CD4-positive, alpha-beta T cell treated with Interleukin-12 subunit alpha and Interleukin-12 subunit beta, for 1 hour (primary cell): ENCODE results near the gene SELENOI.

Source experiments
- DNase-seq: peaks from one replicate; pipeline ENCODE4 v3.0.0-alpha.2; 2020

The SELENOI gene

DNA sequence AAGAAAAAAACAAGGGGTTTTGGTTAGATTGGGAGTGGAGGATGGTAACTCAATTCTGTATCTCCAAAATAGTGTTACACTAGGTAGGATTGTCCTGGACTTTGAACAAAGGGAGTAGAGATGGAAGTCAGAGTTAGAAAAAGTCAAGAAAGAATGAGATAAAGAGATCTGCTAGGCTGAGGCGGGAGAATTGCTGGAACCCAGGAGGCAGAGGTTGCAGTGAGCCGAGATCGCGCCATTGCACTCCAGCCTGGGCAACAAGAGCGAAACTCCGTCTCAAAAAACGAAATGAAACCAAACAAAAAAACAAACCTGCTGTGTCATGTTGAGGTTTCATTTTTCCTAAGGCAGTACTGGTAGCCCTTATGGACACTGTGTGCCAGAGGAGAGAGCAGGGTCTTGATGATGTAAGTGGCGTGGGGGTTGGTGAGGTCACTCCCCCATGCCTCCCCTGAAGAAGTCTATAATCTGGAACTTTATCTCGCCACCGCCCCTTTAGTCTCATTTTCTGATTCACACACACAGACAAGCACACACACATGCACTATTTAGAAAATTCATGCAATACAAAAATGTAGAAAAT, 66.2 kb downstream of the SELENOI start:
- DNase-seq = no peak

DNA sequence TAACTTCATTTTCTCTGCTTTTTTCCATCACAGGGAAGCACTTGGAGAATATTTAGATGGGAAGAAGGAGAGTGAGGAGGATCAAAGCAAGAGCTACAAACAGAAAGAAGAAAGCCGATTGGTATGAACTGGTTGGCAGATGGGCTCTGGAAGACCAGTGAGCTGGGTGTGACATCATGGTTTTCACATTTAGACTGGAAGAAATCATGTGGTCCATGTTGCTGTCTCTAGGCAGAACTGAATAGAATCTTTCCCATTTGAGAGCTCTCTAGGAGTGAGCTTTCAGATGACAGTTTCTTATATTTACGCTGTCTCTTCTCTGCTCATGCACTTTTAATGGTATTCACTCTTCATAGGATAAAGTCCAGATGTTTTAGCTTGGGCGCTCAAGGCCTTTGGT, 68.4 kb downstream of the SELENOI start:
- DNase-seq = no peak

DNA sequence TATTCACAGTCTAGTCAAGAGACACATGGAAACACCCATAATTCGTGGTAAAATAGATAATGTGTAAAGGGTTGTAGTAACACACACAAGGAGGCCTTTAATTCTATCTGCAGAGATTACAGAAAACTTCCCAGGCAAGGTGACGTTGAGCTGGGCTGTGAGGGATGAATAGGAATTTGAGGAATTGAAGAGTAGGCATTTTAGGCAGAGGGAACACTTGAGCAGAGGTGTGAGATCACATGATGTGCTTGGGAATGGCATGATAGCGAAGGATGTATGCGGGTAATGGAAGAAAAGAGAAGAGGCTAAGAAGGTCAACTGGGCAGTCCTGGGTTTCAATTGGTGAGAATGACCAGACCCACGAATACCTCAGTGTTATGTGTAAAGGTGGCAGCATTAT, 76.0 kb downstream of the SELENOI start:
- DNase-seq = no peak

DNA sequence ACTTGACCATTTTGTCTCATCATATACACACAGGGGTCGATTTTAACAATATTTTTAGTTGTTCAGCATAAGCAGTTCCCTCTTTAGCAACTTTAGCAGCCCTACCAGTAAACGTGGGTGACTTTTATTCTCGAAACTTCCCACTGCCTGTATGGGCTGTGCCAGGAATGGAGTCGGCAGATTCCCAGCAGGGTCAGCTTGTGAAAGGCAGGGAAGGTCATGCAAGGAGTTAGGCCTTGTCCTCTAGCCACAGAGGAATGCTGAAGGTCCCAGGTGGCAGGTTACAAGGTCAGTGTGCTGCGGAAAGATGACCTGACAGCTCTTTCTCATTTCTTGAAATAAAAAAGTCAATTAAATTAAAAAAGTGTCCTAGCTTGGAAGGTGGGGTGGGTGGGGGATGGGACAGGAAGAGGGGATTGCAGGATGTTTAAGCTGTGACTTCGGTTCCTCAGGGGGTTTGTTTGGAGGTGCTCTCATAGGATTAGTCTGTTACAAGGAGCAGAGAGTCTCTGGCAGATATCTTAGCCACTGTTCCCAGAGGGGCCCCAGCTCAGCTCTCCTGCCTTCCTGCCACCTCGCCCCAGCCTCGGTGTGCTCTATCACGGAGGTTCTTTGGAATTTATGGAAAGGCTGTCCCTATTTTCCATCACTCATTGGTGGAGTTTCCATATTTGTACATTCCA, 77.1 kb downstream of the SELENOI start:
- no peak for DNase-seq

GRCh38 chr2:26423750-26424149, 77.8 kb downstream of the SELENOI start:
- no peak for DNase-seq

DNA sequence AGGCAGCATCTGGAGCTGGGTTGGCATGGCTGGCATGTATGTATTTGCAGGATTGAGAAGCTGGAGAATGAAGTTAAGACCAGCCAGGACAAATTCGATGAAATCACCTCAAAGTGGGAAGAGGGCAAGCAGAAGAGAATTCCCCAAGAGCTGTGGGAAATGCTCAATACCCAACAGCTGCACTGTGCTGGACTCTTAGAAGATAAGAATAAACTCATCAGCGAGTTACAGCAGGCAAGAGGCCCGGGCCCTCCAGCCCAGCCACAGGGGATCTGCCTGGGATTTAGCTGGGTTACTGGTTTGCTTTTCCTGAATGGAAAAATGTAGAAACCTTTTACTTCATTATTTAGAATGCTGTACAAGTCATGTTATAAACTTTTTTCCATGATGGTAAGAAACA, 78.3 kb downstream of the SELENOI start:
- no peak for DNase-seq

- DNase-seq = no peak
These were observed 82.9 kb downstream of the SELENOI start for GRCh38 chr2:26428846-26429245.

DNA sequence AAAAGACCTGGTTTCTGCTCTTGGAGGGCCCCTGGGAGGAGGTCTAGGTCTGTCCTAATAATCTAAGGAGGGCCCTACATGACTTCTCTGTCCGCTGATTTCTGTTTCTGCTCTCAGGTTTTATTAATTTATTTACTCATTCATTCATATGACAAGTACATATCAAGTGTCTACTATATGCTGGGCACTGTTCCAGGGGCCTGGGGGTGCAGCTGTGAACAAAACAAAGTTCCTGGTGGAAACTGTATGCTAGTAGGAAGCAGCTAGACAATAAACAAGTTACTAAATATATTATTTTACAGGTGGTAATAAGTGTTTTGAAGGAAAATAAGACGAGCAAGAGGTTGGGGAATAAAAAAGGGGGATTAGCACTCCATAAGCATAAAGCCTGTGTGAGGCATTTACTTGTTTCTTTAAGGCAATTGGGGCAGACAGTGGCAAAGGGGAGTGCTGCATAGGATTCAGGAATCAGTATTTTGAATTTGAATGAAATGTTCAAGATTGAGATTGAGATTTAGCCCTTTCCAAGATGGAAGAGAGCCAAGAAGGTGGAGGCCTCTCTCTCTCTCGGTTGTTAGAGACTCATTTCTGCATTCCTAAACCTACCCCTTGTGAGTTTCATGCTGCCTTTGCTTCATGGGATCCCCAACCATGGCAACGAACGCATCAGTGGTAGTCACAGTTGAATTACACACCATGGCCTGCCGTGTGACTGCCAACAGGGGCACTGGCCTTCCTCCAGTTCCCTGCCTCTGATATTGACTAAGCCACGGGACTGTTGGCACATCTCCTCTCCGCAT, 84.0 kb downstream of the SELENOI start:
- no peak for DNase-seq

GRCh38 chr2:26430826-26431225, 84.9 kb downstream of the SELENOI start:
- DNase-seq = no peak

GRCh38 chr2:26432363-26432762, 86.4 kb downstream of the SELENOI start:
- DNase-seq = no peak

DNA sequence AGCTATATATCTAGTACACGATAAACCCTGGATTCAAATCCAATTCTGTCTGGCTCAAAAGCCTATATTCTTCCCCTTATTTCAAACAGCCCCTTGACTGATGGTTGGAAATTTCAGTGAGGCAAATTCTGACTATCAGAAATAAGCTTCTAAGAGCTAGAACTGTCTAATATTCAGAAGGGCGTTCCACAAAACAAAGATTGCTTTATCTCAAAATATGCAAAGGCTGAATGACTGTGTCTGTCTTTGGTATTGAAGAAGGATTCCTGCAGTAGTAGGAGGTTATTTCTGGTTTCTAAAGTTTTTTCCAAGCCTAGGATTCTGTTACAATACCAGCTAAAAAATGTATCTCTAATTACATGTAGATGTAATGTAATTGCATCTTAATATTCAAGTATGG, 86.9 kb downstream of the SELENOI start:
- DNase-seq = no peak

DNA sequence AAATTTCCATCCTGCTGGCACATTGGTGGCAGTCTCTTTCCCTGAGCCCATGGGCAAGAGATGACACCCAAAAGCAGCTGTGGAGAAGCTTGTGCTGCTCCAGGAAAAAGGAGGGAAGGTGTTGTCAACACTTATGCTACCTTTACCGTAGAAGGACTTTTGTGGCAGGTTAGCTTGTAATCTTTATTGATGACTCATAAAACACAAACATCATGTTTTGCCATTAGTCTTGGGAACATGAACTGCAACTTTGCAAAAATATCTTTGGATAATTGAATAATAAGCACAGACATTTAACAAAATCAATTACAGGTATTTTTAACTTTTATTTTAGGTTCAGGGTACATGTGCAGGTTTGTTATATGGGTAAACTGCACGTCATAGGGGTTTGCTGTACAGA, 89.2 kb downstream of the SELENOI start:
- DNase-seq = no peak

- DNase-seq = no peak
These were observed 92.6 kb downstream of the SELENOI start for GRCh38 chr2:26438526-26438925.

GRCh38 chr2:26438926-26439325, 93.0 kb downstream of the SELENOI start:
- no peak for DNase-seq

GRCh38 chr2:26442301-26442700, 96.4 kb downstream of the SELENOI start:
- no peak for DNase-seq

GRCh38 chr2:26442707-26443106, 96.8 kb downstream of the SELENOI start:
- no peak for DNase-seq

GRCh38 chr2:26444236-26444635, 98.3 kb downstream of the SELENOI start:
- no peak for DNase-seq
